Calu3 (cell line): ENCODE data around the gene MRS2. TPM values are rescaled to one million over a fixed set of nuclear protein-coding genes. Genes with fewer than 3 reads are reported as not detected.

ENCODE experiments used
- BruUV-seq: library from RNA; stranded (reverse); fragments of 400-500 nt; replicated peaks from 2 replicates; lab custom pipeline; 2021; lab: Mats Ljungman, UMichigan
- CTCF ChIA-PET: fragments of 300-600 bp; sonication (Branson Sonifier 250); formaldehyde crosslinking; loops from one replicate; lab custom pipeline; 2022; ENCODE audit warnings: antibody characterized with exemption; lab: Charles Lee
- DNase-seq: peaks from one replicate; pipeline ENCODE4 v3.0.0; 2022
- H3K27ac Mint-ChIP-seq: one replicate; pipeline ENCODE4 v1.8.0; 2022; ENCODE audit warnings: mixed read lengths; ENCODE audit not compliant: unreplicated experiment
- H3K27me3 Mint-ChIP-seq: one replicate; pipeline ENCODE4 v1.8.0; 2022; ENCODE audit warnings: mixed read lengths; ENCODE audit not compliant: unreplicated experiment
- H3K36me3 Mint-ChIP-seq: one replicate; pipeline ENCODE4 v1.8.0; 2022; ENCODE audit warnings: mild to moderate bottlenecking, moderate library complexity, mixed read lengths; ENCODE audit not compliant: insufficient read depth, unreplicated experiment
- H3K4me1 Mint-ChIP-seq: one replicate; pipeline ENCODE4 v1.8.0; 2022; ENCODE audit warnings: mild to moderate bottlenecking, low read depth, mixed read lengths; ENCODE audit not compliant: unreplicated experiment
- H3K4me3 Mint-ChIP-seq: one replicate; pipeline ENCODE4 v1.8.0; 2022; ENCODE audit warnings: mild to moderate bottlenecking, low read depth, moderate library complexity, mixed read lengths; ENCODE audit not compliant: unreplicated experiment
- H3K9me3 Mint-ChIP-seq: one replicate; pipeline ENCODE4 v1.8.0; 2022; ENCODE audit warnings: low read depth, mixed read lengths; ENCODE audit not compliant: unreplicated experiment
- intact Hi-C: fragments of 100-400 bp; cut with micrococcal nuclease; formaldehyde crosslinking; loops from one replicate; pipeline ENCODE4 v1.10.0; 2022; ENCODE audit not compliant: unreplicated experiment
- total RNA-seq: library from RNA; stranded (reverse); gene quantifications from 2 replicates; pipeline ENCODE4 v1.2.3, GENCODE V29; 2022
- TF ChIP-seq, protein P1 (sequence below): fragments of 200-600 bp; IDR thresholded peaks from one replicate; pipeline ENCODE4 v1.8.0; 2022; ENCODE audit warnings: antibody characterized with exemption; ENCODE audit not compliant: unreplicated experiment

The MRS2 gene
- total RNA-seq, 1 experiment from 2014 or later, result 56.7 TPM

DNA sequence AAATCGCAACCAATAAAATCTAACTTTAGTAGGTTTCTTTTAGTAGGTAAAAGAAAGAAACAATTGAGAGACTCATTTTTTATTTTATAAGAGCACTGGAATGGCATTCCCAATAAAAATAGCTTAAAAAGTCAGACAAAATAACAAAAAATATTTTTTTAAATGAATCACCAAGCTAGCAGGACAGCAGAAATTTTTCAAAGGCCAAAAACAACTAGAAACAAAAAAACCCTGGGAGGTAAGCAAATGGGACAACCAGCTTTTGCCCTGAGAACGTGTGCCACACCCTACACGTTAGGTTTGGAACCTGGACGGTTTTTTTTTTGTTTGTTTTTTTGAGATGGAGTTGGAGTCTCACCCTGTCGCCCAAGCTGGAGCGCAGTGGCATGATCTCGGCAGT, 67.1 kb downstream of the MRS2 start:
- CTCF ChIA-PET, result interaction anchor here (0.7 kb wide), 4 partner anchors 34 to 1330 kb away, joined by 3 to 5 read pairs (median 4); no protein-coding TSS in a partner anchor

DNA sequence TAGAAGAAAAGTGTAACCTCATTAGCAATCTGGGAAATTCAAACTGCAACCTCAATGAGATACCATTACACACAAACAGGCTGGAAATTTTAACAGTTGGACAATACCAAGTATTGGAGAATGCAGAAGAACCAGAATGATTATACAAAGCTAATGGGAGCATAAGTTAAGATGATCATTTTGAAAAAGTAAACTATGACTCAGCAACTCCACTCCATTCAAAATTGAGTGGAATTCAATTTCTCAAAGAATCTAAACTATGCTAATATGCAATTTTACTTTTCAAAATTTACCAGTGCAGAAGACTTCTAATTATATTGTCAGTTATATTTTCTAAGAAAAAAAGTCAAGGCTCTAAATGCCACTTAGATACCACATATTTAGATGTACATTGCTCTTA, 69.4 kb downstream of the MRS2 start:
- DNase-seq, result no peak
- intact Hi-C loops, result no loop called here
- no peak overlapping the region for H3K4me3 Mint-ChIP-seq
- no peak overlapping the region for H3K27ac Mint-ChIP-seq
- no peaks in the 10 kb centered on the region for H3K9me3 Mint-ChIP-seq
- TF ChIP-seq, protein P1, sequence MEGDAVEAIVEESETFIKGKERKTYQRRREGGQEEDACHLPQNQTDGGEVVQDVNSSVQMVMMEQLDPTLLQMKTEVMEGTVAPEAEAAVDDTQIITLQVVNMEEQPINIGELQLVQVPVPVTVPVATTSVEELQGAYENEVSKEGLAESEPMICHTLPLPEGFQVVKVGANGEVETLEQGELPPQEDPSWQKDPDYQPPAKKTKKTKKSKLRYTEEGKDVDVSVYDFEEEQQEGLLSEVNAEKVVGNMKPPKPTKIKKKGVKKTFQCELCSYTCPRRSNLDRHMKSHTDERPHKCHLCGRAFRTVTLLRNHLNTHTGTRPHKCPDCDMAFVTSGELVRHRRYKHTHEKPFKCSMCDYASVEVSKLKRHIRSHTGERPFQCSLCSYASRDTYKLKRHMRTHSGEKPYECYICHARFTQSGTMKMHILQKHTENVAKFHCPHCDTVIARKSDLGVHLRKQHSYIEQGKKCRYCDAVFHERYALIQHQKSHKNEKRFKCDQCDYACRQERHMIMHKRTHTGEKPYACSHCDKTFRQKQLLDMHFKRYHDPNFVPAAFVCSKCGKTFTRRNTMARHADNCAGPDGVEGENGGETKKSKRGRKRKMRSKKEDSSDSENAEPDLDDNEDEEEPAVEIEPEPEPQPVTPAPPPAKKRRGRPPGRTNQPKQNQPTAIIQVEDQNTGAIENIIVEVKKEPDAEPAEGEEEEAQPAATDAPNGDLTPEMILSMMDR, result no peak
- H3K36me3 Mint-ChIP-seq, result no peaks in the 10 kb centered on the region
- H3K4me1 Mint-ChIP-seq, result peaks cover 11% of the 10 kb centered on the region
- CTCF ChIA-PET, result no interaction called here
- no peaks in the 10 kb centered on the region for H3K27me3 Mint-ChIP-seq
- BruUV-seq, result no TSS peak

More for the DNA sequence above, 67.1 kb downstream of the MRS2 start:
- Mint-ChIP-seq H3K4me3 (no peak overlapping the region), H3K4me1 (peaks cover 11% of the 10 kb centered on the region), H3K27ac (no peak overlapping the region), H3K36me3 (no peaks in the 10 kb centered on the region), H3K27me3 (no peaks in the 10 kb centered on the region), H3K9me3 (no peaks in the 10 kb centered on the region)
- TF ChIP-seq, protein P1, result no peak
- no peak for DNase-seq
- intact Hi-C loops, result no loop called here
- no TSS peak for BruUV-seq

Other genes with a start within 250 kb of the MRS2 start
- gene DCDC2, start 44.9 kb upstream of the MRS2 start, total RNA-seq, result 80.4 and 91.8 TPM in 2 replicates
- 2.0 and 3.5 TPM in 2 replicates for gene GPLD1, start 86.6 kb downstream of the MRS2 start, total RNA-seq
- gene ALDH5A1, start 92.0 kb downstream of the MRS2 start, total RNA-seq, result 22.2 and 23.2 TPM in 2 replicates
- gene KIAA0319, start 243.3 kb downstream of the MRS2 start, total RNA-seq, result 4.3 and 4.5 TPM in 2 replicates